Measurements from ENCODE around the gene PECR. TPM values are rescaled to one million over a fixed set of nuclear protein-coding genes. Genes with fewer than 3 reads are reported as not detected.

Gene PECR
- total RNA-seq, 3 donors from 2014 or later: 6.3 to 62.7 (median 10.2) TPM

GRCh38 chr2:216094701-216095100, 13.1 kb upstream of the PECR start:
- TF ChIP-seq CTCF (IDR thresholded peaks at IDR 0.05): no peak
- Histone ChIP-seq H3K27ac (no peak overlapping the region), H3K4me3 (no peak overlapping the region), H3K27me3 (no peaks in the 10 kb centered on the region), H3K36me3 (no peaks in the 10 kb centered on the region), H3K4me1 (no peaks in the 10 kb centered on the region), H3K9me3 (no peaks in the 10 kb centered on the region)
- no peak for DNase-seq (ENCODE audit: low spot score in 2 of 2)
- intact Hi-C loops (cut with DNase I; ENCODE audit: low total_unique reads): no loop called here

- Histone ChIP-seq H3K27me3 (no peaks in the 10 kb centered on the region), H3K4me1 (no peaks in the 10 kb centered on the region), H3K9me3 (no peaks in the 10 kb centered on the region), H3K4me3 (no peak overlapping the region), H3K36me3 (no peaks in the 10 kb centered on the region), H3K27ac (no peak overlapping the region)
- intact Hi-C loops (cut with DNase I; ENCODE audit: low total_unique reads): no loop called here
- DNase-seq (ENCODE audit: low spot score in 2 of 2): no peak
- no peak for TF ChIP-seq POLR2AphosphoS5 (IDR thresholded peaks at IDR 0.05)
- no peak for TF ChIP-seq CTCF (IDR thresholded peaks at IDR 0.05)
- no peak for TF ChIP-seq POLR2A (IDR thresholded peaks at IDR 0.05)
These were observed 11.0 kb upstream of the PECR start for GRCh38 chr2:216092646-216093045.

- H3K9me3 ChIP-seq: no peaks in the 10 kb centered on the region
- no peak for DNase-seq (ENCODE audit: low spot score in 2 of 2)
- TF ChIP-seq POLR2A (IDR thresholded peaks at IDR 0.05) (no peak), POLR2AphosphoS5 (IDR thresholded peaks at IDR 0.05) (no peak), CTCF (IDR thresholded peaks at IDR 0.05) (no peak)
- H3K36me3 ChIP-seq: no peaks in the 10 kb centered on the region
- H3K27ac ChIP-seq: no peak overlapping the region
- intact Hi-C loops (cut with DNase I; ENCODE audit: low total_unique reads): no loop called here
- no peaks in the 10 kb centered on the region for H3K27me3 ChIP-seq
- H3K4me3 ChIP-seq: no peak overlapping the region
- no peaks in the 10 kb centered on the region for H3K4me1 ChIP-seq
These were observed 8.8 kb upstream of the PECR start for GRCh38 chr2:216090369-216090786.

- intact Hi-C loops (cut with DNase I; ENCODE audit: low total_unique reads): no loop called here
- no peak overlapping the region for H3K4me3 ChIP-seq
- TF ChIP-seq POLR2AphosphoS5 (IDR thresholded peaks at IDR 0.05) (no peak), POLR2A (IDR thresholded peaks at IDR 0.05) (no peak), CTCF (IDR thresholded peaks at IDR 0.05) (no peak)
These were observed 4.7 kb upstream of the PECR start for GRCh38 chr2:216086207-216086893.

GRCh38 chr2:216084547-216084946, 2.9 kb upstream of the PECR start:
- TF ChIP-seq POLR2A (IDR thresholded peaks at IDR 0.05) (no peak), POLR2AphosphoS5 (IDR thresholded peaks at IDR 0.05) (no peak), CTCF (IDR thresholded peaks at IDR 0.05) (no peak)
- H3K27ac ChIP-seq: no peak overlapping the region
- no peaks in the 10 kb centered on the region for H3K36me3 ChIP-seq
- no peak overlapping the region for H3K4me3 ChIP-seq
- intact Hi-C loops (cut with DNase I; ENCODE audit: low total_unique reads): no loop called here
- H3K27me3 ChIP-seq: no peaks in the 10 kb centered on the region
- no peaks in the 10 kb centered on the region for H3K4me1 ChIP-seq
- no peaks in the 10 kb centered on the region for H3K9me3 ChIP-seq
- no peak for DNase-seq (ENCODE audit: low spot score in 2 of 2)

More at GRCh38 chr2:216086207-216086893, 4.7 kb upstream of the PECR start:
- no peaks in the 10 kb centered on the region for H3K4me1 ChIP-seq
- no peaks in the 10 kb centered on the region for H3K27me3 ChIP-seq
- H3K36me3 ChIP-seq: no peaks in the 10 kb centered on the region
- H3K9me3 ChIP-seq: no peaks in the 10 kb centered on the region
- no peak for DNase-seq (ENCODE audit: low spot score in 2 of 2)
- no peak overlapping the region for H3K27ac ChIP-seq

Data from breast epithelium (tissue), 4 donors.